ENCODE results near the gene TYW1.
"Not testable (repeated sequence)": the region's sequence is repeated elsewhere in the genome, so short reads cannot be mapped to it uniquely, and the experiment has no call there.

DNA sequence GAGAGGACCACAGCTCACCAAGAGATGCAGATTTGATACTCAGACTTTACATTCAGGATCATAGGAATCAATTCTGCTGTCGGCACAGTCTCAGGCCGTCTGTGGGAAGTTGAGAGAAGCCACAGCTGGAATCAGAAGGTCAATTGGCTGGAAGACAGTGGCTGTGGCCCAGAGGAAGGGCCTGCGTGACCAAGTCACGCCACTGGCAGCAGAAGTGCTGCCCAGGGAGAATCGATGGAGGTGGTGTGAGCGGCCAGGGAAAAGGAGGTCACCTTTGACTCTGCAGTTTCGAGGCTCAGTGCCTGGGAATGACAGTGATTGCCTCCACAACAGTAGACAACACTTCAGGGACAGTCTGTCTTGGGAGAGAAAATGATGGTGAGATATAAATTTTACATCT, 239.6 kb downstream of the TYW1 start:
- TF ChIP-seq JUN (IDR thresholded peaks at IDR 0.05; ENCODE audit: low read depth, low read length); TEAD4 (IDR thresholded peaks at IDR 0.05; ENCODE audit: low read depth, low read length); JUND (IDR thresholded peaks at IDR 0.05; ENCODE audit: low read length); POLR2AphosphoS5 (IDR thresholded peaks at IDR 0.05; ENCODE audit: low read depth, low read length); EZH2 (IDR thresholded peaks at IDR 0.05; ENCODE audit: low read depth, low read length, severe bottlenecking): not testable (repeated sequence)

Data from H1 (cell line).